Endodermal cell (in vitro differentiated cells): ENCODE results near the gene LUC7L. TPM values are rescaled to one million over a fixed set of nuclear protein-coding genes. Genes with fewer than 3 reads are reported as not detected.

Source experiments
- DNase-seq: peaks from one replicate; pipeline ENCODE4 v3.0.0-alpha.2; 2017
- H3K27ac ChIP-seq: 2 replicates; pipeline ENCODE4 v1.5.1; 2013; ENCODE audit warnings: mild to moderate bottlenecking, low read depth, low read length, moderate library complexity
- H3K27me3 ChIP-seq: 2 replicates; pipeline ENCODE4 v1.6.1; 2013; ENCODE audit warnings: mild to moderate bottlenecking, low read length, moderate library complexity; ENCODE audit not compliant: insufficient read depth, control insufficient read depth, poor library complexity, severe bottlenecking
- H3K36me3 ChIP-seq: 2 replicates; pipeline ENCODE4 v1.7.0; 2013; ENCODE audit warnings: mild to moderate bottlenecking, low read length, moderate library complexity; ENCODE audit not compliant: control insufficient read depth, insufficient read depth
- H3K4me1 ChIP-seq: one replicate; pipeline ENCODE4 v1.7.0; 2013; ENCODE audit warnings: low read length; ENCODE audit not compliant: control insufficient read depth, insufficient read depth
- H3K4me3 ChIP-seq: 2 replicates; pipeline ENCODE4 v1.5.1; 2013; ENCODE audit warnings: mild to moderate bottlenecking, low read length, moderate library complexity
- H3K9ac ChIP-seq: 2 replicates; pipeline ENCODE4 v1.6.1; 2013; ENCODE audit warnings: mild to moderate bottlenecking, low read length, moderate library complexity; ENCODE audit not compliant: poor library complexity, severe bottlenecking; ENCODE audit errors: extremely low read depth
- H3K9me3 ChIP-seq: 2 replicates; pipeline ENCODE4 v1.6.1; 2013; ENCODE audit warnings: mild to moderate bottlenecking, low read length, moderate library complexity; ENCODE audit not compliant: control insufficient read depth
- H3K27ac Mint-ChIP-seq: 2 replicates; pipeline ENCODE4 v1.8.0; 2020; ENCODE audit warnings: mixed read lengths
- H3K27me3 Mint-ChIP-seq: 2 replicates; pipeline ENCODE4 v1.8.0; 2021; ENCODE audit warnings: mild to moderate bottlenecking, mixed read lengths; ENCODE audit not compliant: insufficient read depth
- H3K36me3 Mint-ChIP-seq: 2 replicates; pipeline ENCODE4 v1.8.0; 2020; ENCODE audit warnings: low read depth, mixed read lengths
- H3K4me1 Mint-ChIP-seq: 2 replicates; pipeline ENCODE4 v1.8.0; 2020; ENCODE audit warnings: mixed read lengths
- H3K4me3 Mint-ChIP-seq: 2 replicates; pipeline ENCODE4 v1.8.0; 2020; ENCODE audit warnings: mild to moderate bottlenecking, moderate library complexity, mixed read lengths
- H3K9me3 Mint-ChIP-seq: 2 replicates; pipeline ENCODE4 v1.8.0; 2020; ENCODE audit warnings: mild to moderate bottlenecking, mixed read lengths
- WGBS, 2 experiments: methylation state at CpG; one replicate each; pipeline versions ENCODE4 v1.1.5 to v1.1.7; 2013; ENCODE audit warnings: missing lambda C conversion rate in 2 of 2, mixed read lengths in 1 of 2; ENCODE audit not compliant: insufficient coverage in 1 of 2, insufficient read length in 1 of 2; 5-methylcytosine and 5-hydroxymethylcytosine counted together
- total RNA-seq, 2 donors: library from RNA; stranded (reverse); fragmentation: NEBNext Ultra II Directional in 1 of 2; extraction: Animal tissue kit (Norgen Biotek cat#: 25700) in 1 of 2; gene quantifications; 2 replicates in 1 of 2; 3 replicates in 1 of 2; pipeline ENCODE4 v1.2.1, GENCODE V29; 2021
- TF ChIP-seq, protein P1 (sequence below): fragments of 200-600 bp; sonication (generic); conservative IDR thresholded peaks from 2 replicates; pipeline ENCODE4 v1.5.0; 2021; ENCODE audit warnings: antibody characterized with exemption, mild to moderate bottlenecking

LUC7L gene
- total RNA-seq, 2 donors from 2014 or later = 130 to 151 TPM

DNA sequence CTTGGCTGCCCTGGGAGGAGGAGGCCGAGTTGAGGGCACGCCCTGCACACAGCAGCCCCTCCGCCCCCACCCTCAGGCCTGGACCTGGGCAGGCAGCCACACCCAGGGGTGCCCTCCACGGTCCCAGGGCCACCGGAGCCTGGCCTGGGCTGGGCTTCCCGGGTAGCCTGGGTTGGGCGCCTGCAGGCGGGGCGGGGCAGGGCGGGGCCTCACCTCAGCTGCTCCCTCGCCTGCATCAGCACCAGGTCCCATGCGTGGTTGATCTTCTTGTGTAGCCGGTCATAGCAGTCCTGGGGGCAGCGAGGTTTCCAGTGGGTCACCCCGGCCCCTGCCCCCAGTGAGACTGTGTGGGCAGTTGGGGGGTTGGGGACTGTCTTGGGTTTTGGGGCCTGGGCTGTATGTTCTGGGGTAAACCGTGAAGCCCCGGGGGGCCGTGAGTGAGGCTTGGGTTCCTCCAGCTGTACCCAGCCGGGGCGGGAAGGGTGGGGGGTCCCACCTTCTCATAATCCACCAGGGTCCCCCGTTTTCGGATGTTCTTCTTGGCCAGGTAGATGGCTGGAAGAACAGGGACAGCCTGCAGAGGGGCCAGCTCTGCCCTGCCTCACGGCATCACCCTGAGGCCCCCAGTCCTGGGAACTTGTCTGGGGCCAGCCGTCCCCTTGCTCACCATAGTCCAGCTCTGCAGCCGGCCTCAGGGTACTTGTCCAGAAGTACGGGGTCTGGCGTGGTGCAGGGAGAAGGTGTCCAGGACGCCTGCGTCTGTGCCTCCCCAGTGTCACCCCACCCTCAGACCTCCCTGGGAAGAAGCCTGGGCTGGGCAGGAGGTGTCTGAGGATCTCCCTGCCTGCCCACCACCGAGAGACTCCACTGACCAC lies 44.5 kb upstream of the LUC7L start:
- TF ChIP-seq, protein P1, sequence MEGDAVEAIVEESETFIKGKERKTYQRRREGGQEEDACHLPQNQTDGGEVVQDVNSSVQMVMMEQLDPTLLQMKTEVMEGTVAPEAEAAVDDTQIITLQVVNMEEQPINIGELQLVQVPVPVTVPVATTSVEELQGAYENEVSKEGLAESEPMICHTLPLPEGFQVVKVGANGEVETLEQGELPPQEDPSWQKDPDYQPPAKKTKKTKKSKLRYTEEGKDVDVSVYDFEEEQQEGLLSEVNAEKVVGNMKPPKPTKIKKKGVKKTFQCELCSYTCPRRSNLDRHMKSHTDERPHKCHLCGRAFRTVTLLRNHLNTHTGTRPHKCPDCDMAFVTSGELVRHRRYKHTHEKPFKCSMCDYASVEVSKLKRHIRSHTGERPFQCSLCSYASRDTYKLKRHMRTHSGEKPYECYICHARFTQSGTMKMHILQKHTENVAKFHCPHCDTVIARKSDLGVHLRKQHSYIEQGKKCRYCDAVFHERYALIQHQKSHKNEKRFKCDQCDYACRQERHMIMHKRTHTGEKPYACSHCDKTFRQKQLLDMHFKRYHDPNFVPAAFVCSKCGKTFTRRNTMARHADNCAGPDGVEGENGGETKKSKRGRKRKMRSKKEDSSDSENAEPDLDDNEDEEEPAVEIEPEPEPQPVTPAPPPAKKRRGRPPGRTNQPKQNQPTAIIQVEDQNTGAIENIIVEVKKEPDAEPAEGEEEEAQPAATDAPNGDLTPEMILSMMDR = no peak
- no peak overlapping the region for H3K27ac ChIP-seq
- peaks cover 29% of the 10 kb centered on the region for H3K27me3 Mint-ChIP-seq
- H3K36me3 Mint-ChIP-seq = no peaks in the 10 kb centered on the region
- no peak overlapping the region for H3K9ac ChIP-seq
- H3K9me3 Mint-ChIP-seq = no peaks in the 10 kb centered on the region
- H3K4me3 ChIP-seq = no peak overlapping the region
- 90 to 91% methylated on average over 6 to 30 of the region's 30 CpGs for whole genome bisulfite sequencing, 2 experiments
- H3K4me1 Mint-ChIP-seq = no peaks in the 10 kb centered on the region
- no peak overlapping the region for H3K4me3 Mint-ChIP-seq
- H3K4me1 ChIP-seq = no peaks in the 10 kb centered on the region
- H3K36me3 ChIP-seq = no peaks in the 10 kb centered on the region
- no peak overlapping the region for H3K27ac Mint-ChIP-seq
- H3K27me3 ChIP-seq = peaks cover 27% of the 10 kb centered on the region
- DNase-seq = no peak
- H3K9me3 ChIP-seq = no peaks in the 10 kb centered on the region

DNA sequence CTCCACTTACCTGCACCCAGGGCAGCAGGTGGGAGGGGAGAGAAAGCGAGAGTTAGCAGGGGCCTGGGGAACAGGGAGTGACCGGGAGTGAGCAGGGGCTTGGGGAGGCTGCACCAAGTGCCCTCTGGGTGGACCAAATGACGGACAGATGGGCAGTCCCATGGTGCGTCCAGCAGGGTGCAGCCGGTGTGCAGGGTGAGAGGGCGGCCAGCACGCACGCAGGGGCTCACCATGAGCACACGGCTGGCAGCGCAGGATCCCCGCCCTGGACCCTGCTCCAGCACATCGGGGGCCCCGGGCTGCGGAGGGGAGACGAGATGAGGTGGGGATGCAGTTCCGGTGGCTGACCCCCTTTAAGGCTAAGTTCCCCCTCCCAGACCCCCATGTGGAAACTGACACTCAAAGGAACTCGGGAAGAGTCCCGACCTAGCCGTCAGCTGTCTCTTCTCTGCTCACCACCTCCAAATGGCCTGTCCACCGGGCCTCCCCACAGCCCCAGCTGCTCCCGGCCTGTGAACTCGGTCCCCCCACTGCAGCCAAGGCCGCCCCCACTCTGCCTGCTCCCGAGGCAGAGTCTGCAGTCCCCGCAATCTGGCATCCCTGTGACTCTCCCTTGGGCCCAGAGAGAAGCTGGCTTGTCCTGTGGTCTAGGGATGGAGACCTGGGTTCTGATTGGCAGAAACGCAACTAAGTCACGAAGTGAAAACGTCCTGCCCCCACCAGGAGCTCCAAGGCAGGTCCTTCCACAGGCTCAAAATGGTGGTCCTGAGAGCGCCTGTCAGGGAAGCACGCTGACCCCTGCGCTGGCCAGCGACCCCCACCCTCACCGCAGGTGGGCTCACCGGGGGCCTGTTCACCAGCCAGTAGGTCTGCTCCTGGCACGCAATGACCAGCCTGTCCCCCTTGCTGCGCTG lies 43.6 kb upstream of the LUC7L start:
- Mint-ChIP-seq H3K9me3 (no peaks in the 10 kb centered on the region), H3K4me3 (no peak overlapping the region), H3K27me3 (peaks cover 27% of the 10 kb centered on the region), H3K36me3 (no peaks in the 10 kb centered on the region), H3K4me1 (no peaks in the 10 kb centered on the region), H3K27ac (no peak overlapping the region)
- no peak for DNase-seq
- Histone ChIP-seq H3K27me3 (peaks cover 27% of the 10 kb centered on the region), H3K4me3 (no peak overlapping the region), H3K4me1 (no peaks in the 10 kb centered on the region), H3K27ac (no peak overlapping the region), H3K9ac (no peak overlapping the region), H3K9me3 (no peaks in the 10 kb centered on the region), H3K36me3 (no peaks in the 10 kb centered on the region)
- 87 to 89% methylated on average over 17 to 35 of the region's 36 CpGs for WGBS, 2 experiments
- TF ChIP-seq, protein P1 = no peak

DNA sequence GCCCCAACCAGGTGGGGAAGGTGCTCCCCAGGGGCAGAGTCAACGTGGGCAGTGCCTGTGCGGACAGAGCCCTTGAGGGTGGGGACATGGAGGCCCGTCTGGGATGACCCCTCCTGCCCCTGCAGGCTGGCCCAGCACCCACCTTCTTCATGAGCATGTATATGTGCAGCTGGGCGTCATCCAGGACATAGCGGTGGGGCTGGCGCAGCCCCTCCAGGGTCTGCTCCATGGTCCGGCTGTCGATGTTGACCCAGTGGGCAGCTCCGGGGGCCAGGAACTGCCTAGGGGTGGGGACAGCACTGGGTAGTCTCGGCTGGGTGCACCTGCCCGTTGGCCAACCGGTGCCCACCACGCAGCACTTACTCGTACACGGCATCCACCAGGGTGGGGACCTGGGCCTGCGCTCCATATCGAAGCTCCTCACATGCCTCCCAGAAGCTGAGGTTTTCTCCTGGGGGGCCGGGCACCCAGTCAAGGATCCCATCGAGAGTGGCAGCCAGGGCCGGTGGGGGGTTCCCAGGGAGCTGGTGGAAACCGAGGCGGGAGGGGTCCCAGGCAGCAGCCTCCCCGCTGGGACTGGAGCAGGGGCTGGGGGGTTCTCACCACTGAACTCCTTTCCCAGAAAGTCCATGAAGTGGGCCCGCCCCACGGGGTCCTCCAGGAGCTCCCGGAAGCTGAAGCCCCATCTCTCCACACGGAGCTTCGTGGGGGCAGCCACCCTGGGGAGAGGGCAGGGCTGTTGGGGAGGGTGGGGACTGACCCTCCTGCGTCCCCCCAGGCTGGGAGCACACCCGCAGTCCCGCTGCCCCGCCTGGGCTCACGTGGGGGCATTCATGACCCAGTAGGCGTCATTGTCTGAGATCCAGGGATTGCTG lies 41.4 kb upstream of the LUC7L start:
- H3K27ac ChIP-seq = no peak overlapping the region
- H3K36me3 ChIP-seq = no peaks in the 10 kb centered on the region
- Mint-ChIP-seq H3K36me3 (no peaks in the 10 kb centered on the region), H3K27ac (no peak overlapping the region), H3K4me1 (no peaks in the 10 kb centered on the region), H3K9me3 (no peaks in the 10 kb centered on the region), H3K4me3 (no peak overlapping the region), H3K27me3 (peaks cover 14% of the 10 kb centered on the region)
- TF ChIP-seq, protein P1 = no peak
- WGBS, 2 experiments = 94 to 96% methylated on average over 26 to 34 of the region's 34 CpGs
- no peaks in the 10 kb centered on the region for H3K9me3 ChIP-seq
- no peak for DNase-seq
- H3K4me1 ChIP-seq = no peaks in the 10 kb centered on the region
- peaks cover 15% of the 10 kb centered on the region for H3K27me3 ChIP-seq
- no peak overlapping the region for H3K4me3 ChIP-seq
- no peak overlapping the region for H3K9ac ChIP-seq
